Rectal smooth muscle tissue (tissue), 1 donor: ENCODE measurements around the gene NEK6.

Source experiments
- H3K27ac ChIP-seq: one replicate; pipeline ENCODE4 v1.7.0; 2013; ENCODE audit warnings: low read depth, low read length, inconsistent platforms
- H3K27me3 ChIP-seq: one replicate; pipeline ENCODE4 v1.7.0; 2013; ENCODE audit warnings: low read length; ENCODE audit not compliant: control insufficient read depth, insufficient read depth
- H3K36me3 ChIP-seq: one replicate; pipeline ENCODE4 v1.7.0; 2013; ENCODE audit warnings: low read length; ENCODE audit not compliant: control insufficient read depth, insufficient read depth
- H3K4me1 ChIP-seq: one replicate; pipeline ENCODE4 v1.7.0; 2013; ENCODE audit warnings: low read length; ENCODE audit not compliant: control insufficient read depth, insufficient read depth
- H3K4me3 ChIP-seq: one replicate; pipeline ENCODE4 v1.7.0; 2013; ENCODE audit warnings: low read length
- H3K9ac ChIP-seq: one replicate; pipeline ENCODE4 v1.7.0; 2013; ENCODE audit warnings: low read length

Gene NEK6

DNA sequence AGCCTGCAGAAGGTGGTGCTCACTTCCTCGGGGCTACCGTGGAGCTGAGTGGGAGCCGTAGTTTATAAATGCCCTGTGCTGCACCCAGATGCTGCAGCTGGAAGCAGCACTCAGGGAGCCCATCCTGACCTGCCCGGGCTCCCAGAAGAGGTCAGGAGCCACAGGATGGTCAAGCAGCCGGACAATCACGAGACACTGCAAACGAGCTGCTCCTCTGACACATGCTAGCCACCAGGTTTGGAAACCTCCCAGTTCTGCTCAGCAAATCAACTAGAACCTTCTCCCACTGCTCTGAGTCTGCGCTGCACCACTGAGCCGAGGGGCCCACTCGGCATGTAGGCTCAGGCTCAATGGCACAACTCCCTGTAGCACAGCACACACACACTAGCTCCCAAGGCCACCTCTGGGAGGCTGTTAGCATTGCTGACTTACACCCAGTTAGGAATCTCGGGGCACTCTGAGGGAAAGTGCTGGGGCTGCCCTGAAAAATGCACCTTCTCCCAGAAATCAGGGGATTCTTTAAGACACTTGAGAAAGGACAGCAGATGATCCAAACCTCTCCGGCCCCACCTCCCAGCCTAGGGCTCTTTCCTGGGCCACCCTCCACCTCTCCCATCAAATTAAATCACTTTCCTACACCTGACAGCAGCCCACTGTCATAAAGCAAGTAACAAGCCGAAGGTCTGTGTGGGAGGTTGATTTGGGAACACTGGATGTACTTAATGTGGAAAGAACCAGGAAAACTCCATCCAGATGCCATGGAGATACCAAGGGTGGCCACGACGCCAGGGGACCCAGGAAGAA is 98.4 kb downstream of the NEK6 start:
- H3K4me1 ChIP-seq, result no peaks in the 10 kb centered on the region
- no peak overlapping the region for H3K9ac ChIP-seq
- peaks cover 18% of the 10 kb centered on the region for H3K36me3 ChIP-seq
- no peak overlapping the region for H3K27ac ChIP-seq
- no peak overlapping the region for H3K4me3 ChIP-seq
- no peaks in the 10 kb centered on the region for H3K27me3 ChIP-seq

DNA sequence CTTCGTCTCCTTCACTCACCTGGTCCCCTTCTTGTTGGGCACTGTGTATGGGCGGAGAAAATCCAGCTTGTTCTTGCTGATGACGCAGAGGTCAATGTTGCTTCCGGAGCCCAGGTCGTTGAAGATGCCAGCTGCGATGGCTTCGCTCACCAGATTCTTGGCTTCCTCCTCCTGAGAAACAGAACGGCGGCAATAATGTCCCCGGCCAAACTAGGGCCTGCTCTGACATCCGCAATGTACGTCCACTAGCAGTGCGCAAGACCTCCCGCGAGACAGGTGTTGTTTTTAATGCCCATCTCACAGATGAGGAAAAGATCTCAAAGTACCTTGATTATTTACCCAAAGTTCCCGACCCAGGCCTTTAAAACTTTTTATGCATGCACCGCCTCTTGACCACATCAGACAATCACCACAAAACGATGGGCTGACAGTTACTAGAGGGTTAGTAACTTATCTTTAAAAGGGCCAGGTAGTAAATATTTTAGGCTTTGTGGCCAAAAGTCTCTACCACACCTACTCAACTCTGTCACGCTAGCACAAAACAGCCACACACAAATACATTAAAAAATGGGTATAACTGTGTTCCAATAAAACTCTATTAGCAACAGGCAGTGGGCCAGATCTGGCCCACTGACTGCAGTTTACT is 99.1 kb downstream of the NEK6 start:
- Histone ChIP-seq H3K27me3 (no peaks in the 10 kb centered on the region), H3K27ac (no peak overlapping the region), H3K4me3 (no peak overlapping the region), H3K9ac (no peak overlapping the region), H3K36me3 (peaks cover 14% of the 10 kb centered on the region), H3K4me1 (no peaks in the 10 kb centered on the region)

- H3K27me3 ChIP-seq, result no peaks in the 10 kb centered on the region
- no peak overlapping the region for H3K27ac ChIP-seq
- H3K9ac ChIP-seq, result no peak overlapping the region
- peaks cover 14% of the 10 kb centered on the region for H3K36me3 ChIP-seq
- no peaks in the 10 kb centered on the region for H3K4me1 ChIP-seq
- no peak overlapping the region for H3K4me3 ChIP-seq
Observed at GRCh38 chr9:124357721-124358361, 100.1 kb downstream of the NEK6 start.

DNA sequence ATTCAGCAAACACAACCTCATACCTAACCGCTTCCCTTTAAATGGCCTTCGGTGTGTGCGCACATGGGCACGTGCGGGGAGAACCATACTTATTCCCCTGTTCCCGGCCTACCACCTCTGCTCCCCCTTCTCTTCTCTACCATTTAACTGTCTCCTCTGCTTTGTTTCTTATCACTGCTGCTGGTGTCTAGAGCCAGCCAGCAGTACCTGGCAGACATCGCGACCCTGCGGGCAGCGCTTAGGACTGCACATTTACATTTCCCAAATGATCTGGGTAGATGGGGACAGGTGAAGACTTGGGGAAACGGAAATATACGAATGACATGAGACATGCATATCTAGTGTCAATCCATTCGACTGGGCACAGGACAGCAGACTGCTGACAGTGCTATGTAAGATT is 100.9 kb downstream of the NEK6 start:
- H3K4me1 ChIP-seq, result no peaks in the 10 kb centered on the region
- no peaks in the 10 kb centered on the region for H3K27me3 ChIP-seq
- peaks cover 11% of the 10 kb centered on the region for H3K36me3 ChIP-seq
- H3K4me3 ChIP-seq, result no peak overlapping the region
- no peak overlapping the region for H3K9ac ChIP-seq
- no peak overlapping the region for H3K27ac ChIP-seq

GRCh38 chr9:124359426-124359825 is 101.7 kb downstream of the NEK6 start:
- H3K27ac ChIP-seq, result no peak overlapping the region
- no peak overlapping the region for H3K4me3 ChIP-seq
- H3K4me1 ChIP-seq, result no peaks in the 10 kb centered on the region
- no peaks in the 10 kb centered on the region for H3K27me3 ChIP-seq
- H3K9ac ChIP-seq, result no peak overlapping the region
- peaks cover 11% of the 10 kb centered on the region for H3K36me3 ChIP-seq

DNA sequence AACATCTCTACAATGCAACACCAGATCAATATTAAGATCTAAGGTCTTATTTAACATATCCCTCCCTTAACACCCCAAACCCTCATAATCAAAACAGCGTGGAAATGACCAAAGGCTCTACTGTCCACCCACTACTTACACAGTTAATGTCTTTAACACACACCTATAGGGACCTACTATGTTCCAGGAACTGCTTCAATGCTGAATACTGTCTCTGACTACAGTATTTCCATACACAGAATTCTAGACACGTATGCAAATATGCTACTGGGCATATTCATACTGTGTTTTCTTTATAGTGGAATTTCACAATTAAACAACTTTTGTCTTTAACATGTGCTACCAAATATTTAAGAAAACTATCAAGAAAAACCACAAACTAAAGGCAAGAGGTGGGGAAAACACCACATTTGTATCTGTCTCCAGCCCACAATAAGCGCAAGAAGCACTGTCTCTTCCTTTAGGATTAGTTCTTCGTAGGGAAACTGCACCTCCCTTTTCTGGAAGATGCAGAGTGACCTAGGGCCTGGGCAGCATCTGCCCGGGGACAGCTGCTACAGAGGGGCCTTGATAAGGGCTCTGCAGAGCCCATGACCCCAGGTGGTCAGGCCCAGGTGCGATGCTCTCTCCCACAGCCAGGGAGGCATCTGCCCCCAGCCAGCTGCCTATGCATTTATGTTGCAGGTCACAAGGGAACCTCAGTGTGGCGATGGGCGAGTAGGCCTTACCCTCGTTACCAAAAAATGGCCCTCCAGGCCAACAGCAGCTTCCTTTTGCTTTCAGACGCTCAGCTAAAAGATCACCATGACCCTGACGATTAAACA is 102.3 kb downstream of the NEK6 start:
- H3K4me1 ChIP-seq, result no peaks in the 10 kb centered on the region
- H3K27ac ChIP-seq, result no peak overlapping the region
- no peak overlapping the region for H3K4me3 ChIP-seq
- H3K9ac ChIP-seq, result no peak overlapping the region
- peaks cover 8% of the 10 kb centered on the region for H3K36me3 ChIP-seq
- H3K27me3 ChIP-seq, result no peaks in the 10 kb centered on the region

DNA sequence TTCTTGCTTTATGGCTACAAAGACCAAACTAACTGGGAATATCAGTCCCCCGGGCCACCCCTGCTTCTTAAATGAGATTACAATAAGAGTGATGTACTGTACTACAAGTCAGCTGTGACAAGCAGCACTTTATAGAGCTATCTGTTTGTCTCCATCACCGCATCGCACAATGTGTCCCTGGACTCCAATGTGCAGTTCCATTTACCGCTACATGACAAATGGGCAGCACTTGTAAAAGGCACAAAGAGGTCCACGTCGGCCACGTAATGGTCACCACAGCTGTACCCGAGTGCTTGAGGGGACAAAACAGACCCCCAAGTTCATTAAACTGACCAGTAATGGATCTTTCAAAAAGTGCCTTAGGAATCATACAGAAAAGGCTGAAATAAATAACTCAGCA is 103.4 kb downstream of the NEK6 start:
- no peaks in the 10 kb centered on the region for H3K4me1 ChIP-seq
- no peak overlapping the region for H3K27ac ChIP-seq
- no peak overlapping the region for H3K9ac ChIP-seq
- H3K4me3 ChIP-seq, result no peak overlapping the region
- H3K27me3 ChIP-seq, result no peaks in the 10 kb centered on the region
- peaks cover 3% of the 10 kb centered on the region for H3K36me3 ChIP-seq

- Histone ChIP-seq H3K4me1 (no peaks in the 10 kb centered on the region), H3K9ac (no peak overlapping the region), H3K36me3 (no peaks in the 10 kb centered on the region), H3K27me3 (no peaks in the 10 kb centered on the region), H3K4me3 (no peak overlapping the region), H3K27ac (no peak overlapping the region)
Observed at GRCh38 chr9:124363326-124364096, 105.8 kb downstream of the NEK6 start.

DNA sequence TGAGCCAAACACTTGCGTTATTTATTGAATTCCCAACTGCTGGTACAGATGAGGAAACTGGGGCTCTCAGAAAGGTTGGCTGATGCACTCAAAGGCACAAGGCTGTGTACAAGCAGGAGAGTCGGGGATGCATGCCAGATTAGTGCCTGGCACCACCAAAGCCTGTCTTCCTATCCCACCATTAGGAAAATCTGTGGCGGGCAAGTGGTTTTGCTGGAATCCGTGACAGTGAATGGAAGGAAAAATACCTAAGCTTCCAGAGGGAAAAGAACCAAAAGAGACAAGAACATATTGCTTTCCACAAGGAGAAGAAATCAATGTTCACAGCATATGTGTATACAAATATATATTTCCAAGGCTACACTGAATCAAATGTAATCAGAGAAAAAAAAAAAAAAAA is 106.4 kb downstream of the NEK6 start:
- no peak overlapping the region for H3K27ac ChIP-seq
- H3K9ac ChIP-seq, result no peak overlapping the region
- H3K4me1 ChIP-seq, result no peaks in the 10 kb centered on the region
- no peaks in the 10 kb centered on the region for H3K36me3 ChIP-seq
- no peak overlapping the region for H3K4me3 ChIP-seq
- no peaks in the 10 kb centered on the region for H3K27me3 ChIP-seq

- no peak overlapping the region for H3K9ac ChIP-seq
- H3K27ac ChIP-seq, result no peak overlapping the region
- H3K4me1 ChIP-seq, result no peaks in the 10 kb centered on the region
- H3K4me3 ChIP-seq, result no peak overlapping the region
- no peaks in the 10 kb centered on the region for H3K27me3 ChIP-seq
- H3K36me3 ChIP-seq, result no peaks in the 10 kb centered on the region
Observed at GRCh38 chr9:124365036-124365435, 107.3 kb downstream of the NEK6 start.

DNA sequence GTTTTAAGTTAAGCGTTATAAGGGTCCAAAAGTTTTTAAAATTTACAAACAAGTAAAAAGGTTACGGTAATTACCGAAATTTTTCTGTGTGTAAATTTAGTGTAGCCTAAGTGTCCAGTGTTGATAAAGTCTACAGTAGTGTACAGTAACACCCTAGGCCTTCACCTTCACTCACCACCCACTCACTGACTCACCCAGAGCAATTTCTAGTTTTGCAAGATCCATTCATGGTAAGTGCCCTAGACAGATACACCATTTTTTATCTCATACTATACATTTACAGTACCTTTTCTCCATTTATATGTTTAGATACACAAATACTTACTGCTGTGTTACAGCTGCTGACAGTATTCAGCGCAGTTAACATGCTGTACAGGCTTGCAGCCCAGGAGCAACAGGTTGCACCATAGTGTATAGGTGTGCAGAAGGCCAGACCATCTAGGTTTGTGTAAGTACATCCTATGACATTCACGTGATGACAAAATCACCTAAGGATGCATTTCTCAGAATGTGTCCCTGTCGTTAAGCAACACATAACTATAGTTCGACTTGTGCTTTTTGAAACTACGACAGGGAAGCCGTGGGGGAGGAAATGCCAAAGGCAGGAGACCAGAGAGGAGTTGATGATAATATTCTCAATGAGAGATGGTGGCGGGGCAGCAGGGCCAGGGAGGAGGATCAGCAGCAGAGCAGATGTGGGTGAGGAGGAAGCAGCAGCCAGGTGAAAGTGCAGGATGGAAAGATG is 108.9 kb downstream of the NEK6 start:
- no peaks in the 10 kb centered on the region for H3K36me3 ChIP-seq
- H3K4me3 ChIP-seq, result no peak overlapping the region
- no peaks in the 10 kb centered on the region for H3K27me3 ChIP-seq
- H3K27ac ChIP-seq, result no peak overlapping the region
- no peak overlapping the region for H3K9ac ChIP-seq
- no peaks in the 10 kb centered on the region for H3K4me1 ChIP-seq
